CD8-positive, alpha-beta memory T cell (primary cell): ENCODE results near the gene TMEM132D. TPM values are rescaled to one million over a fixed set of nuclear protein-coding genes. Genes with fewer than 3 reads are reported as not detected.

ENCODE experiments used
- CTCF ChIA-PET: fragments of 350-600 bp; sonication (Branson Sonifier 250); formaldehyde crosslinking; loops from one replicate; lab custom pipeline; 2021; ENCODE audit warnings: antibody characterized with exemption; lab: Charles Lee
- POLR2A ChIA-PET: fragments of 350-600 bp; sonication (Branson Sonifier 250); formaldehyde crosslinking; loops from one replicate; lab custom pipeline; 2021; ENCODE audit warnings: antibody characterized with exemption; lab: Charles Lee
- DNase-seq, 5 donors: peaks; one replicate each; pipeline versions ENCODE4 v3.0.0 to v3.0.0-alpha.2; 2020 to 2022; ENCODE audit warnings: mixed read lengths in 1 of 5
- H3K27ac ChIP-seq: one replicate; pipeline ENCODE4 v1.7.0; 2013; ENCODE audit warnings: low read depth, mild to moderate bottlenecking, low read length, moderate library complexity
- H3K27me3 ChIP-seq: 2 replicates; pipeline ENCODE4 v1.7.0; 2013; ENCODE audit warnings: low read length, mild to moderate bottlenecking; ENCODE audit not compliant: insufficient read depth, poor library complexity, severe bottlenecking
- H3K36me3 ChIP-seq: 2 replicates; pipeline ENCODE4 v1.7.0; 2013; ENCODE audit warnings: mild to moderate bottlenecking, low read length, moderate library complexity; ENCODE audit not compliant: insufficient read depth
- H3K4me1 ChIP-seq: 2 replicates; pipeline ENCODE4 v1.7.0; 2013; ENCODE audit warnings: mild to moderate bottlenecking, low read length, moderate library complexity; ENCODE audit not compliant: insufficient read depth
- H3K4me3 ChIP-seq: 2 replicates; pipeline ENCODE4 v1.7.0; 2013; ENCODE audit warnings: mild to moderate bottlenecking, low read length
- H3K9me3 ChIP-seq: 2 replicates; pipeline ENCODE4 v1.7.0; 2013; ENCODE audit warnings: mild to moderate bottlenecking, low read length
- H3K27ac Mint-ChIP-seq, 8 donors: one replicate each; pipeline ENCODE4 v1.8.0; 2020 to 2021; ENCODE audit warnings: mixed read lengths in 8 of 8, mild to moderate bottlenecking in 6 of 8, inconsistent platforms in 3 of 8, moderate library complexity in 3 of 8
- H3K27me3 Mint-ChIP-seq, 2 donors: one replicate each; pipeline ENCODE4 v1.8.0; 2020 to 2021; ENCODE audit warnings: mixed read lengths in 2 of 2, mild to moderate bottlenecking in 1 of 2, moderate library complexity in 1 of 2
- H3K36me3 Mint-ChIP-seq, 3 donors: one replicate each; pipeline ENCODE4 v1.8.0; 2020 to 2021; ENCODE audit warnings: mixed read lengths in 3 of 3, inconsistent platforms in 1 of 3, mild to moderate bottlenecking in 1 of 3
- H3K4me1 Mint-ChIP-seq, 3 donors: one replicate each; pipeline ENCODE4 v1.8.0; 2020 to 2021; ENCODE audit warnings: mixed read lengths in 3 of 3, inconsistent platforms in 1 of 3, mild to moderate bottlenecking in 1 of 3
- H3K4me3 Mint-ChIP-seq, 7 donors: one replicate each; pipeline ENCODE4 v1.8.0; 2020 to 2021; ENCODE audit warnings: mixed read lengths in 7 of 7, mild to moderate bottlenecking in 6 of 7, moderate library complexity in 4 of 7, inconsistent platforms in 2 of 7
- H3K9me3 Mint-ChIP-seq, 5 donors: one replicate each; pipeline ENCODE4 v1.8.0; 2020 to 2022; ENCODE audit warnings: mixed read lengths in 5 of 5, mild to moderate bottlenecking in 3 of 5, moderate library complexity in 2 of 5, inconsistent platforms in 1 of 5
- polyA plus RNA-seq: library from polyadenylated mRNA; unstranded; fragments of 300-500 nt; fragmentation: Illumina TruSeq; gene quantifications from one replicate; pipeline ENCODE4 v1.2.3, GENCODE V29; 2021
- total RNA-seq, 2 experiments: library from RNA; stranded (reverse); gene quantifications; one replicate each; pipeline ENCODE4 v1.2.3, GENCODE V29; 2021

Gene TMEM132D
- total and polyA plus RNA-seq, 3 experiments from 2014 or later: not detected

DNA sequence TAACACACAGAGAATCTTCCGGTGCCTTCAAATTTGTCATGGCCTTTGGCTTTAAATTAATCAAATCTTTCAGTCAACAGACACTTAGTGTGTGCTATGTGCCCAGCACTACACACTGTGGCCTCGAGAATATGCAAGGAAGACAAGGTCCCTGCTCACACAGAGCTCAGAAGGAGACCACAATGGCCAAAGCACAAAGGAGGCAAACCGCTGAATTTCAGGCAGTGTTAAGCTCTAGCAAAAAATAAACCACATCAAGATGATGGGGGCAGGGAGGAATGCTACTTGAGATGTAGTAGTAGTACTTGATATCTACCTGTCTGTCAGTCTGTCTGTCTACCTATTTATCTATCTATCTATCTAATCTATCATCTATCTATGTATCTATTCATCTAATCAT is 227.9 kb downstream of the TMEM132D start:
- ChIA-PET CTCF (no interaction called here), POLR2A (no interaction called here)
- Histone ChIP-seq H3K9me3 (no peaks in the 10 kb centered on the region), H3K36me3 (no peaks in the 10 kb centered on the region), H3K27me3 (no peaks in the 10 kb centered on the region), H3K27ac (no peak overlapping the region), H3K4me1 (no peaks in the 10 kb centered on the region), H3K4me3 (no peak overlapping the region)
- Mint-ChIP-seq H3K36me3 (no peaks in the 10 kb centered on the region), H3K27me3 (no peaks in the 10 kb centered on the region), H3K4me3 (no peak overlapping the region), H3K27ac (no peak overlapping the region), H3K9me3 (peaks cover 0 to 6% (median 1%) of the 10 kb centered on the region in 5 donors), H3K4me1 (no peaks in the 10 kb centered on the region)
- no peak for DNase-seq

GRCh38 chr12:129675496-129675895 is 228.3 kb downstream of the TMEM132D start:
- no peak overlapping the region for H3K27ac Mint-ChIP-seq
- Histone ChIP-seq H3K36me3 (no peaks in the 10 kb centered on the region), H3K9me3 (no peaks in the 10 kb centered on the region), H3K27ac (no peak overlapping the region), H3K27me3 (no peaks in the 10 kb centered on the region), H3K4me3 (no peak overlapping the region), H3K4me1 (no peaks in the 10 kb centered on the region)
- CTCF ChIA-PET: no interaction called here
- H3K4me1 Mint-ChIP-seq: no peaks in the 10 kb centered on the region
- H3K27me3 Mint-ChIP-seq: no peaks in the 10 kb centered on the region
- no peaks in the 10 kb centered on the region for H3K36me3 Mint-ChIP-seq
- POLR2A ChIA-PET: no interaction called here
- DNase-seq: no peak
- no peak overlapping the region for H3K4me3 Mint-ChIP-seq
- H3K9me3 Mint-ChIP-seq: peaks cover 0 to 6% (median 0%) of the 10 kb centered on the region in 5 donors

DNA sequence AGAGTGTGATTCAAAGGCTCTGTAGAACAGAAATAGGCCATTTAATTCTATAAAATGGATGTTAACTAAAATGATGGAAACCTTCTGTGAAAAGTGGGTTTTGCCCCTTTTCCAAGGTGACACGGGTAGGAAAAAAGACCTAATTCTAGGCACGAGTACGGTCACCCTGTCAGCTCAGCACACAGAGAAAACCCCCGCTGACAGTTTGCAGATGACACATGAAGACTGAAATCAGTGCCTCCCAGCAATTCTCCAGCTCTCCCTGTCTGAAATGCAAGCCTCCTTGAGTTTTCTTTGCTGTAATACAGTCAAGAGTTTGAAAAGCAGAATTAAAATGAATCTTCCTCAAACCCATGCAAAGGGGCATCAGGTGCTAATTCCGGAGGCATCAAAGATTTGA is 230.0 kb downstream of the TMEM132D start:
- Histone ChIP-seq H3K9me3 (no peaks in the 10 kb centered on the region), H3K4me3 (no peak overlapping the region), H3K36me3 (no peaks in the 10 kb centered on the region), H3K27ac (no peak overlapping the region), H3K4me1 (no peaks in the 10 kb centered on the region), H3K27me3 (no peaks in the 10 kb centered on the region)
- Mint-ChIP-seq H3K27ac (no peak overlapping the region), H3K4me1 (no peaks in the 10 kb centered on the region), H3K9me3 (peaks cover 0 to 6% (median 2%) of the 10 kb centered on the region in 5 donors), H3K27me3 (no peaks in the 10 kb centered on the region), H3K4me3 (no peak overlapping the region), H3K36me3 (no peaks in the 10 kb centered on the region)
- no peak for DNase-seq
- ChIA-PET POLR2A (no interaction called here), CTCF (no interaction called here)

- no peak overlapping the region for H3K27ac Mint-ChIP-seq
- H3K27me3 Mint-ChIP-seq: no peaks in the 10 kb centered on the region
- POLR2A ChIA-PET: no interaction called here
- H3K4me1 Mint-ChIP-seq: no peaks in the 10 kb centered on the region
- H3K4me1 ChIP-seq: no peaks in the 10 kb centered on the region
- no peaks in the 10 kb centered on the region for H3K36me3 ChIP-seq
- H3K4me3 Mint-ChIP-seq: no peak overlapping the region
- peaks cover 0 to 13% (median 6%) of the 10 kb centered on the region in 5 donors for H3K9me3 Mint-ChIP-seq
- no peak overlapping the region for H3K27ac ChIP-seq
- H3K36me3 Mint-ChIP-seq: no peaks in the 10 kb centered on the region
- H3K27me3 ChIP-seq: no peaks in the 10 kb centered on the region
- no peak overlapping the region for H3K4me3 ChIP-seq
- DNase-seq: no peak
- CTCF ChIA-PET: no interaction called here
- H3K9me3 ChIP-seq: no peaks in the 10 kb centered on the region
Measured at GRCh38 chr12:129672110-129672509, 231.7 kb downstream of the TMEM132D start.

DNA sequence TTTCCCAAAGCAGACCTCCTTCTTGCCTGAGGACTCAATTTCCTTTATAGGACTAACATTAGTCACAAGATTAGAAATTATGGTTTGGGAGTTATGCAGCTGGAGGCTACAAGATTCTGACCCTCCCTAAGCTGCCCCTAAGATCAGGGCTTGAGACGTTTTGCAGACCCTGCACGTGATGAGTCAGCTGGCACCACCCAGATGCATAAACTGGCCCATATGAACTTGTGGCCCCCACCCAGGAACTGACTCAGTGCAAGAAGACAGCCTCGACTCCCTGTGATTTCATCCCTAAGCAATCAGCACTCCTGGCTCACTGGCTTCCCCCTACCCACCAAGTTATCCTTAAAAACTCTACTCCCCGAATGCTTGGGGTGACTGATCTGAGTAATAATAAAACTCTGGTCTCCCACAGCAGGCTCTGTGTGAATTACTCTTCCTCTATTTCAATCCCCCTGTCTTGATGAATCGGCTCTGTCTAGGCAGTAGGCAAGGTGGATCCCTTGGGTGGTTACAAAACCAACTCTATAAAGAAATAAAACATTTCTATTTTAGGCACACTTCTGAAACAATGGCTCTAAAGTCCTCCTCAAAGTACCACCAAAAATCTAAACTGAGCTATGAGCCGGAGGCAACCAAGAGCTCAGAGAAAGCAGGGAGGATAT is 233.4 kb downstream of the TMEM132D start:
- DNase-seq: no peak
- H3K9me3 Mint-ChIP-seq: peaks cover 0 to 15% (median 6%) of the 10 kb centered on the region in 5 donors
- ChIA-PET POLR2A (no interaction called here), CTCF (no interaction called here)
- H3K27ac Mint-ChIP-seq: no peak overlapping the region
- Histone ChIP-seq H3K4me1 (no peaks in the 10 kb centered on the region), H3K4me3 (no peak overlapping the region), H3K36me3 (no peaks in the 10 kb centered on the region), H3K27ac (no peak overlapping the region), H3K27me3 (no peaks in the 10 kb centered on the region), H3K9me3 (no peaks in the 10 kb centered on the region)
- H3K27me3 Mint-ChIP-seq: no peaks in the 10 kb centered on the region
- H3K4me1 Mint-ChIP-seq: no peaks in the 10 kb centered on the region
- no peak overlapping the region for H3K4me3 Mint-ChIP-seq
- H3K36me3 Mint-ChIP-seq: no peaks in the 10 kb centered on the region

- Histone ChIP-seq H3K36me3 (no peaks in the 10 kb centered on the region), H3K4me3 (no peak overlapping the region), H3K27ac (no peak overlapping the region), H3K9me3 (no peaks in the 10 kb centered on the region), H3K27me3 (no peaks in the 10 kb centered on the region), H3K4me1 (no peaks in the 10 kb centered on the region)
- ChIA-PET POLR2A (no interaction called here), CTCF (no interaction called here)
- Mint-ChIP-seq H3K4me3 (no peak overlapping the region), H3K27ac (no peak overlapping the region), H3K9me3 (peaks cover 0 to 15% (median 6%) of the 10 kb centered on the region in 5 donors), H3K27me3 (no peaks in the 10 kb centered on the region), H3K36me3 (no peaks in the 10 kb centered on the region), H3K4me1 (no peaks in the 10 kb centered on the region)
- no peak for DNase-seq
Measured at GRCh38 chr12:129665414-129665813, 238.4 kb downstream of the TMEM132D start.

GRCh38 chr12:129662234-129662633 is 241.6 kb downstream of the TMEM132D start:
- Mint-ChIP-seq H3K27me3 (no peaks in the 10 kb centered on the region), H3K27ac (no peak overlapping the region), H3K9me3 (peaks cover 0 to 3% (median 0%) of the 10 kb centered on the region in 5 donors), H3K4me3 (no peak overlapping the region), H3K4me1 (no peaks in the 10 kb centered on the region), H3K36me3 (no peaks in the 10 kb centered on the region)
- Histone ChIP-seq H3K36me3 (no peaks in the 10 kb centered on the region), H3K4me3 (no peak overlapping the region), H3K9me3 (no peaks in the 10 kb centered on the region), H3K27me3 (no peaks in the 10 kb centered on the region), H3K4me1 (no peaks in the 10 kb centered on the region), H3K27ac (no peak overlapping the region)
- ChIA-PET CTCF (no interaction called here), POLR2A (no interaction called here)
- DNase-seq: no peak

DNA sequence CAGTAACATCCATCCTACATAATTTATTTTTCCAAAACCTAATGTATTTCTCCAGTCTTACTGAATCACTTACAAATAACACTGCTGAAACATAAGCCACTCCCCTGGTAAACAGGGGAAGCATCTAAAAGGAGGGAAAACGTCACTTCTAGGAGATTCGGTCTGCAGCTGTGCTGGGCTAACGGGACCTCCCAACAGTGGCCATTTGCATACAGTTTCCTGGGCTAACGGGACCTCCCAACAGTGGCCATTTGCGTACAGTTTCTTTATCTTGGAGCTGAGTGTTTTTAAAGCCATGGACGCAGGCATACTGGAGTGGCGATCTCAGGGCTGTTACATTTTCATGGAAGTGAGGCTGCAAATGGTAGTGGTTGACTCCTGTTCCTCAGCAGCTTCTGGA is 242.9 kb downstream of the TMEM132D start:
- H3K9me3 ChIP-seq: no peaks in the 10 kb centered on the region
- no peak overlapping the region for H3K27ac ChIP-seq
- H3K27me3 ChIP-seq: no peaks in the 10 kb centered on the region
- no peaks in the 10 kb centered on the region for H3K36me3 ChIP-seq
- Mint-ChIP-seq H3K4me3 (no peak overlapping the region), H3K27ac (no peak overlapping the region), H3K27me3 (no peaks in the 10 kb centered on the region), H3K36me3 (no peaks in the 10 kb centered on the region), H3K4me1 (no peaks in the 10 kb centered on the region), H3K9me3 (peaks cover 0 to 3% (median 0%) of the 10 kb centered on the region in 5 donors)
- no peak for DNase-seq
- ChIA-PET POLR2A (no interaction called here), CTCF (no interaction called here)
- H3K4me3 ChIP-seq: no peak overlapping the region
- H3K4me1 ChIP-seq: no peaks in the 10 kb centered on the region
